ENCODE data around the gene NTHL1. TPM values are rescaled to one million over a fixed set of nuclear protein-coding genes. Genes with fewer than 3 reads are reported as not detected.
"Not testable (repeated sequence)": the region's sequence is repeated elsewhere in the genome, so short reads cannot be mapped to it uniquely, and the experiment has no call there.

The NTHL1 gene
- total RNA-seq, 2 donors from 2014 or later: 16.4 to 24.9 TPM

DNA sequence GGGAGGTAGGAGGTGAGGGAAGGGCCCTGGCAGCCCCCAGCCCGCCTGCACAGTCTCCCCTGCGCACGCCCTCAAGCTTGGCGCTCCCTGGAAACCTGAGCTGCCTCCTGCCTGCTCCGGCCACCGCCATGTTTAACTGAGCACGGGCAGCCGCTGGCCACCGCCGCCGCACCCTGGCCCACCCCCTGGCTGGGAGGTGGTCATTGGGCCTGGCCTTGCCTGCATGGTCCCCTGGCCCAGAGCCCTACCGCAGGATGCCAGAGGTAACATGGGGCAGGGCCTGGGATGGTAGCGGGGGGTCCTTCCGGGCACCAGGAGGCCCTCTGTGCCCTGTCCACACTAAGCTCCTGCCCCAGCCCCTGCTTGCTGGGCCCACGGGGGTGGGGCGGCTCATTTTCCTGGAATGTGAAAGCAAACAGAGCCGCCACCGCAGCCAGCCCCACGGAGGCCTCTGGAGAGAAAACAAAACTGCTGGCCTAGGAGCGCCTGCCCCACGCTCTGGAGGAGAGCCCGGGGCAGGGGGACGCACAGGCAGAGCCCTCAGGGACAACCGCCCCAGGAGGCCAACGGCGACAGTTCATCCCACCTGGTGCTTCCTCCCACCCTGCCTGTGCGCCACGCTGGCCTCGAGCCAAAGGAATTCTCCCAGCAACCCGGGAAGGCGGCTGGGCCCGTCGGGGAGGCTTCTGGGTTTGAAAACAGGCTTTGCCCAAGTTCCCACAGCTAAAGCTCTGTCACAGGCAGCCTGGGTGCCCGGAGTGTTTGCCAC lies 12.0 kb downstream of the NTHL1 start:
- H3K4me3 ChIP-seq: peak overlapping the region; percentile 3 to 7
- peaks cover 49% of the 10 kb centered on the region for H3K4me1 ChIP-seq (replicated peaks)
- H3K27ac ChIP-seq: peak overlapping the region; percentile 86 to 93
- intact Hi-C loops (cut with DNase I): no loop called here
- TF ChIP-seq POLR2A (IDR thresholded peaks at IDR 0.05) (no peak), POLR2AphosphoS5 (IDR thresholded peaks at IDR 0.05) (peak; percentile 13)
- WGBS: 24% methylated on average over 26 of the region's 34 CpGs
- H3K9me3 ChIP-seq: no peaks in the 10 kb centered on the region
- no peaks in the 10 kb centered on the region for H3K36me3 ChIP-seq
- H3K27me3 ChIP-seq (replicated peaks; ENCODE audit: insufficient read depth): no peaks in the 10 kb centered on the region
- no peak for DNase-seq (ENCODE audit: low spot score)

- 84% methylated on average over 17 of the region's 17 CpGs for WGBS
- no peak for DNase-seq (ENCODE audit: low spot score)
- no peaks in the 10 kb centered on the region for H3K9me3 ChIP-seq
- H3K27me3 ChIP-seq (replicated peaks; ENCODE audit: insufficient read depth): no peaks in the 10 kb centered on the region
- H3K4me3 ChIP-seq: peak overlapping the region in 1 of 2 donors; percentile 7
- TF ChIP-seq CTCF (IDR thresholded peaks at IDR 0.05): no peak
- TF ChIP-seq POLR2A (IDR thresholded peaks at IDR 0.05): no peak
- no peak for TF ChIP-seq POLR2AphosphoS5 (IDR thresholded peaks at IDR 0.05)
- intact Hi-C loops (cut with DNase I): no loop called here
- peaks cover 45% of the 10 kb centered on the region for H3K4me1 ChIP-seq (replicated peaks)
- no peaks in the 10 kb centered on the region for H3K36me3 ChIP-seq
- peak overlapping the region; percentile 86 to 93 for H3K27ac ChIP-seq
Measured at GRCh38 chr16:2034696-2035430, 12.8 kb downstream of the NTHL1 start.

DNA sequence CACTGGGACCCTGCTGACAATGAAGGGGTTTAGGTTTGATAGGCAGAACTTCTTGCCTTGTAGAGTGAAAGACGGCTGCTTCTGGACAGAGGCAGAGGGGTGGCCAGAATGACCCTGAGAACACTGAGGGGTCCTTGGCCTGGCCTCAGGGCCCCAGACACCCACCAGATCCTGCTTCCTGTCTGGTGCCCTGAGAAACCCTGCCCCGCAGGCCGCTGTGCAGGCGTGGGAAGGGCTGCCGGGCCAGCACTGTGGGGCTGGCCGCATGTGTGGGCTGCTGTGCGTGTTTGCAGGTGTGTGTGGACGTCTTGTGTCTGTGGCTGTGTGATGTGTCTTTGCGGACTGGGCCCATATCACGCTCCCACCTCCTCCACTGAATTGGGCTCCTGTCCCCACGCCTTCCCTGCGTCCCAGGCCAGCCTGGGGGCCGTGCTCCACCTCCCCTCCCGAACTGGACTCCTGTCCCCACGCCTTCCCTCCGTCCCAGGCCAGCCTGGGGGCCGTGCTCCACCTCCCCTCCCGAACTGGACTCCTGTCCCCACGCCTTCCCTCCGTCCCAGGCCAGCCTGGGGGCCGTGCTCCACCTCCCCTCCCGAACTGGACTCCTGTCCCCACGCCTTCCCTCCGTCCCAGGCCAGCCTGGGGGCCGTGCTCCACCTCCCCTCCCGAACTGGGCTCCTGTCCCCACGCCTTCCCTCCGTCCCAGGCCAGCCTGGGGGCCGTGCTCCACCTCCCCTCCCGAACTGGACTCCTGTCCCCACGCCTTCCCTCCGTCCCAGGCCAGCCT lies 13.5 kb downstream of the NTHL1 start:
- H3K36me3 ChIP-seq; H3K27me3 ChIP-seq (replicated peaks; ENCODE audit: insufficient read depth); H3K9me3 ChIP-seq; intact Hi-C loops (cut with DNase I); DNase-seq (ENCODE audit: low spot score): not testable (repeated sequence)
- H3K4me3 ChIP-seq: peak overlapping the region in 1 of 2 donors; percentile 28
- H3K4me1 ChIP-seq (replicated peaks): peaks cover 43% of the 10 kb centered on the region
- peak overlapping the region; percentile 77 to 86 for H3K27ac ChIP-seq
- WGBS: 46% methylated on average over 13 of the region's 32 CpGs

- DNase-seq (ENCODE audit: low spot score): no peak
- Histone ChIP-seq H3K9me3 (no peaks in the 10 kb centered on the region), H3K4me1 (replicated peaks) (peaks cover 42% of the 10 kb centered on the region), H3K27ac (peak overlapping the region; percentile 77 to 83), H3K4me3 (peak overlapping the region in 1 of 2 donors; percentile 28), H3K27me3 (replicated peaks; ENCODE audit: insufficient read depth) (no peaks in the 10 kb centered on the region), H3K36me3 (no peaks in the 10 kb centered on the region)
- 27% methylated on average over 20 of the region's 37 CpGs for WGBS
- intact Hi-C loops (cut with DNase I): no loop called here
- TF ChIP-seq CTCF (IDR thresholded peaks at IDR 0.05): peak in 1 of 4 experiments; percentile 18
- peak; percentile 10 for TF ChIP-seq POLR2AphosphoS5 (IDR thresholded peaks at IDR 0.05)
- no peak for TF ChIP-seq POLR2A (IDR thresholded peaks at IDR 0.05)
Measured at GRCh38 chr16:2033057-2033908, 14.4 kb downstream of the NTHL1 start.

GRCh38 chr16:2032285-2033056 lies 15.2 kb downstream of the NTHL1 start:
- Histone ChIP-seq H3K27me3 (replicated peaks; ENCODE audit: insufficient read depth) (no peaks in the 10 kb centered on the region), H3K9me3 (no peaks in the 10 kb centered on the region), H3K27ac (peak overlapping the region; percentile 77 to 83), H3K36me3 (no peaks in the 10 kb centered on the region), H3K4me3 (no peak overlapping the region), H3K4me1 (replicated peaks) (peaks cover 43% of the 10 kb centered on the region)
- DNase-seq (ENCODE audit: low spot score): no peak
- WGBS: 79% methylated on average over 15 of the region's 15 CpGs
- TF ChIP-seq CTCF (IDR thresholded peaks at IDR 0.05) (no peak), POLR2AphosphoS5 (IDR thresholded peaks at IDR 0.05) (no peak), POLR2A (IDR thresholded peaks at IDR 0.05) (no peak)
- intact Hi-C loops (cut with DNase I): no loop called here
